Keratinocyte (primary cell): ENCODE results near the gene MARCHF9. TPM values are rescaled to one million over a fixed set of nuclear protein-coding genes. Genes with fewer than 3 reads are reported as not detected.

Experiments
- DNase-seq: peaks from one replicate; pipeline ENCODE4 v3.0.0-alpha.2; 2011; ENCODE audit warnings: low read depth, missing footprints, low spot score
- FAIRE-seq: peaks from 2 replicates; lab custom pipeline; 2011; peaks lifted over from hg19 to GRCh38; lab: Jason Lieb, UNC
- H2AFZ ChIP-seq: 2 replicates; pipeline ENCODE4 v1.6.0; 2012; ENCODE audit warnings: low read length, control low read depth, inconsistent platforms; ENCODE audit not compliant: control insufficient read depth
- H3K27ac ChIP-seq: 2 replicates; pipeline ENCODE4 v1.5.1; 2011; ENCODE audit warnings: low read length; ENCODE audit not compliant: control insufficient read depth, insufficient read depth
- H3K27me3 ChIP-seq: 3 replicates; pipeline ENCODE4 v1.6.0; 2011; ENCODE audit warnings: low read length; ENCODE audit not compliant: control insufficient read depth, insufficient read depth; ENCODE audit errors: extremely low read depth
- H3K36me3 ChIP-seq, 2 experiments: 2 replicates in 1 of 2; 3 replicates in 1 of 2; pipeline ENCODE4 v1.5.1; 2011; ENCODE audit warnings: low read length in 2 of 2, mild to moderate bottlenecking in 1 of 2; ENCODE audit not compliant: control insufficient read depth in 2 of 2, insufficient read depth in 2 of 2; ENCODE audit errors: extremely low read depth in 1 of 2
- H3K4me1 ChIP-seq: 3 replicates; pipeline ENCODE4 v1.5.1; 2011; ENCODE audit warnings: low read length; ENCODE audit not compliant: control insufficient read depth, insufficient read depth; ENCODE audit errors: extremely low read depth
- H3K4me2 ChIP-seq: 3 replicates; pipeline ENCODE4 v1.6.0; 2011; ENCODE audit warnings: low read depth, low read length; ENCODE audit not compliant: control insufficient read depth, insufficient read depth; ENCODE audit errors: extremely low read depth
- H3K4me3 ChIP-seq, 3 experiments: fragments of 200-600 bp in 1 of 3; sonication (generic) in 1 of 3; 2 replicates in 2 of 3; 3 replicates in 1 of 3; pipeline ENCODE4 v1.5.1; 2011 to 2016; ENCODE audit warnings: low read length in 3 of 3, mild to moderate bottlenecking in 3 of 3, control low read depth in 2 of 3, inconsistent platforms in 1 of 3, low read depth in 1 of 3, mixed read lengths in 1 of 3, mixed run types in 1 of 3, moderate library complexity in 1 of 3; ENCODE audit not compliant: control insufficient read depth in 2 of 3, insufficient read depth in 2 of 3; ENCODE audit errors: extremely low read depth in 1 of 3
- H3K79me2 ChIP-seq: 2 replicates; pipeline ENCODE4 v1.6.0; 2012; ENCODE audit warnings: low read length; ENCODE audit not compliant: control insufficient read depth, insufficient read depth
- H3K9ac ChIP-seq: 3 replicates; pipeline ENCODE4 v1.6.0; 2011; ENCODE audit warnings: low read length; ENCODE audit not compliant: control insufficient read depth, insufficient read depth; ENCODE audit errors: extremely low read depth
- H3K9me1 ChIP-seq: 3 replicates; pipeline ENCODE4 v1.6.0; 2011; ENCODE audit warnings: low read length; ENCODE audit not compliant: control insufficient read depth, insufficient read depth; ENCODE audit errors: extremely low read depth
- H3K9me3 ChIP-seq: 2 replicates; pipeline ENCODE4 v1.5.1; 2012; ENCODE audit warnings: low read depth, low read length; ENCODE audit not compliant: control insufficient read depth
- H4K20me1 ChIP-seq: 3 replicates; pipeline ENCODE4 v1.6.0; 2011; ENCODE audit warnings: low read length; ENCODE audit not compliant: control insufficient read depth, insufficient read depth; ENCODE audit errors: extremely low read depth
- CTCF ChIP-seq, 3 experiments: IDR thresholded peaks in 1 of 3; conservative IDR thresholded peaks in 1 of 3; optimal IDR thresholded peaks in 1 of 3; 2 replicates in 2 of 3; 3 replicates in 1 of 3; pipeline versions ENCODE3 to v1.5.1; 2011; ENCODE audit warnings: low read length in 3 of 3, mild to moderate bottlenecking in 3 of 3, moderate library complexity in 2 of 3, control low read depth in 1 of 3, inconsistent platforms in 1 of 3; ENCODE audit not compliant: insufficient read depth in 2 of 3; ENCODE audit errors: extremely low read depth in 1 of 3
- EZH2 ChIP-seq: IDR thresholded peaks from one replicate; pipeline ENCODE4 v1.6.1; 2012; ENCODE audit warnings: inconsistent platforms, mild to moderate bottlenecking, low read length, moderate library complexity
- dilution Hi-C: fragments of 300-500 bp; cut with MboI; formaldehyde crosslinking; loops from one replicate; pipeline ENCODE4 v1.7.0; 2020; ENCODE audit warnings: low sequenced_read_pairs; ENCODE audit not compliant: extremely low pct_ligation_motif_present
- polyA plus RNA-seq, 5 experiments: library from polyadenylated mRNA; depleted of rRNA in 3 of 5; stranded (reverse) in 3 of 5; stranded (forward) in 1 of 5; unstranded in 1 of 5; fragments of >200 nt; gene quantifications; 1 replicate in 1 of 5; 2 replicates in 3 of 5; 3 replicates in 1 of 5; pipeline versions ENCODE4 v1.2.1 to v1.2.3, GENCODE V29; 2011 to 2012; ENCODE audit warnings: missing spikeins in 2 of 5, low read depth in 1 of 5, low replicate concordance in 1 of 5

Gene MARCHF9
- polyA plus RNA-seq, 1 donor (not counting 4 experiments of a cell fraction or from before 2014, with no cell fraction given): 10.9 TPM

- Histone ChIP-seq H3K27ac (no peak overlapping the region), H3K9me1 (no peaks in the 10 kb centered on the region), H3K4me3 (no peak overlapping the region), H3K9me3 (no peaks in the 10 kb centered on the region), H3K4me1 (peaks cover 20% of the 10 kb centered on the region), H3K36me3 (no peaks in the 10 kb centered on the region), H3K9ac (no peak overlapping the region), H4K20me1 (no peaks in the 10 kb centered on the region), H3K27me3 (peaks cover 45% of the 10 kb centered on the region), H3K4me2 (no peak overlapping the region), H3K79me2 (peaks cover 9% of the 10 kb centered on the region), H2AFZ (no peak overlapping the region)
- TF ChIP-seq CTCF (optimal IDR thresholded peaks at IDR 0.05 in 1 of 3, IDR thresholded peaks at IDR 0.05 in 1 of 3, conservative IDR thresholded peaks at IDR 0.05 in 1 of 3; ENCODE audit: extremely low read depth in 1 of 3, insufficient read depth in 2 of 3, low read length in 3 of 3) (no peak), EZH2 (no peak)
- dilution Hi-C loops: loop anchor here (25.0 kb wide), 1 partner anchor 154 kb away; the partner anchor contains the start of gene PIP4K2C
- DNase-seq (no peak), FAIRE-seq (no peak)
Measured at GRCh38 chr12:57740656-57741412, 14.1 kb upstream of the MARCHF9 start.

- no peak for FAIRE-seq
- Histone ChIP-seq H4K20me1 (no peaks in the 10 kb centered on the region), H3K9ac (no peak overlapping the region), H3K4me1 (peaks cover 19% of the 10 kb centered on the region), H3K9me1 (no peaks in the 10 kb centered on the region), H3K4me2 (no peak overlapping the region), H3K27ac (no peak overlapping the region), H3K27me3 (peaks cover 39% of the 10 kb centered on the region), H3K79me2 (peaks cover 13% of the 10 kb centered on the region), H2AFZ (no peak overlapping the region), H3K36me3 (no peaks in the 10 kb centered on the region), H3K4me3 (no peak overlapping the region), H3K9me3 (no peaks in the 10 kb centered on the region)
- dilution Hi-C loops: loop anchor here (25.0 kb wide), 1 partner anchor 154 kb away; the partner anchor contains the start of gene PIP4K2C
- TF ChIP-seq CTCF (optimal IDR thresholded peaks at IDR 0.05 in 1 of 3, IDR thresholded peaks at IDR 0.05 in 1 of 3, conservative IDR thresholded peaks at IDR 0.05 in 1 of 3; ENCODE audit: extremely low read depth in 1 of 3, insufficient read depth in 2 of 3, low read length in 3 of 3): no peak
- TF ChIP-seq EZH2: no peak
- no peak for DNase-seq
Measured at GRCh38 chr12:57741413-57741789, 13.5 kb upstream of the MARCHF9 start.
